ENCODE data around the gene OR5K1.

The OR5K1 gene

DNA sequence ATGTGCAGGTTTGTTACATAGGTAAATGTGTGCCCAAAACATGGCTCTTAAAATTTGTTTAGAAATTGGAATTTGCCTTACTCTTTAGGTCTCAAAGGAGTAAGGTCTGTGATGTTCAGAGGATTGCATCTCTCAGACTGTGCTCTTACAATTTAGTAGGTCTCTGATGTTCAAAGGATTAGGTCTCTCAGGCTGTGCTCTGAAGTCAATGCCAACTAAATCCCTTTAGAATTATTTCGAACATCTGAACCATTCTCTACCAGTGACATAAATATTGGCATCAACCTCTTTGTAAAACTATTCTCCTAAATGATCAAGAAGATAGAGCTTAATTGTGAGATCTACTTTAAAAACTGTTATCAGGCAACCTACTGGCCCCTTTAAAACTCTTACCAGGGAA, at the start of gene OR5K1:
TSS of gene OR5K1 (plus strand) at position 301 of the 400 bp plus-strand sequence. CDS start 6,376 bp downstream, outside the sequence.
- no peak for DNase-seq

DNA sequence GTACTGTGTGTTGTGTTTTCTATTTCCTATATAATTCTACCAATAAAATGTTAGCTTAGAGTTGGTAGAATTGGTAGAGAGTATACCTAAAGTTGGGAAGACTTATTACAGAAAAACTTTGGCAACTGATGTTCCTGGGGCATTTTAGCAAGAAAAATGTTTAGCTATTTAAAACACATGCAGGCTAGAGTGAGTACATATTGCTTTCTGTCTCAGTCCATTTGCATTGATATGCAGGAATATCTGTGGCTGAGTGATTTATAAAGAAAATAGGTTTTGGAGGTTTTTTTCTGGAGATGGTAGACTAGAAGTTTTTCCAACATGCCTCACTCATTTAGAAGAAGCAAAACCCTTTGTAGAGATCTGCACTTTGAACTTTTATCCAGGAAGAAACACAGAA, 30.4 kb upstream of the OR5K1 start:
- DNase-seq, result no peak

DNA sequence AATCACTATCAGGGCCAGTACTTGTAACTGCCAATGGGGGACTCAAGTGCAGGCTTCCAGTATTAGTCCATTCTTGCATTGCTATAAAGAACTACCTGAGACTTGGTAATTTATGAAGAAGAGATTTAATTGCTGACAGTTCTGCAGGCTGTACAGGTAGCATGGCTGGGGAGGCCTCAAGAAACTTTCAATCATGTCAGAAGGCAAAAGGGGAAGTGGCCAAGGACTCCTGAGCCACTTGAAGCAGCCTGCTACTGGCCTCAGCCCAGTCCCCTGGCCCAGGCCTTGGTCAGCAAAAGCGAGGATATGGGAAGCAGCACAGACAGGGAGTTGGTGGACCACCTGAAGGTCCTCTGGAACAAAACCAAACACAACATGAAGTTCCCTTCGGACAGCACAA, 29.2 kb upstream of the OR5K1 start:
- no peak for DNase-seq

- no peak for DNase-seq
Observed at GRCh38 chr3:98434412-98434811, 28.6 kb upstream of the OR5K1 start.

DNA sequence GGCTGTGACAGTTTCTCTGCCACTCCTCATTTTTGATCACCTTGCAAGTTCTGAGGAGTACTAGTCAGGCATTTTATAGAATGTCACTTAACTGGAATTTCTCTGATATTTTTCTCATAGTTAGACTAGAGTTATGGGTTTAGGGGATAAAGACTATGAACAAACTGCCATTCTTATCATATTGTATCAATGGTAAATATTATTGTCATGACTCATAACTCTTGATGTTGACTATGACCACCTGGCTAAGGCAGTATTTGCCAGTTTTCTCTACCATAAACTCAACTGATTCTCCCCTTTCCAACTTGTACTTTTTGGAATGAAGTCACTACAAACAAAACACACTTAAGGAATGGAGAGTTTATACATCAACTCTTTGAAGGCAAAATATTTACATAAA, 22.7 kb upstream of the OR5K1 start:
- DNase-seq, result no peak

GRCh38 chr3:98445949-98446406, 17.0 kb upstream of the OR5K1 start:
- DNase-seq, result no peak

DNA sequence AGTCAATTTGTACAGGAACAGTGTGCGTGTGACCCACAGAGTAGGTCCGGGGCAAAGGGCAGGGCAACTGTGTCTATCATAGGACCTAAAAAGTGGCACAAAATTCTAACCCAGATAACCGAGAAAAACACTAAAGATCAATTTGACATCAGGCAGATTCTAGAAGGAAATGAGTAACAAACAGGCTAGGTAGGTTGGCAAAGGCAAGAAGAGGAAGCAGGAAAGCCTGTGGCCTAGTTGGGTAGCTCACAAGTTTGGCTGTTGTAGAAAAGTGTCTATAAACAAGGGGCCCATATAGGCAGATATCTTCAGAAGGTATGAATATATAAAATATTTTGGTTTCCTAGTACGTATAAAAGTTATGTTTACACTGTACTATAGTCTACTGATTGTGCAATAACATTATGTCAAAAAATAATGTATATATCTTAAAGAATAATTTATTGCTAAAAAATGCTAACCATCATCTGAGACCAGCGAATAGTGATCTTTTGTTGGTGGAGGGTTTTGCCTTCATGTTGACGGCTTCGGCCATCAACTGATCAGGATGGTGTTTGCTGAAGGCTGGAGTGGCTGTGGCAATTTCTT, 13.3 kb upstream of the OR5K1 start:
- DNase-seq, result no peak

DNA sequence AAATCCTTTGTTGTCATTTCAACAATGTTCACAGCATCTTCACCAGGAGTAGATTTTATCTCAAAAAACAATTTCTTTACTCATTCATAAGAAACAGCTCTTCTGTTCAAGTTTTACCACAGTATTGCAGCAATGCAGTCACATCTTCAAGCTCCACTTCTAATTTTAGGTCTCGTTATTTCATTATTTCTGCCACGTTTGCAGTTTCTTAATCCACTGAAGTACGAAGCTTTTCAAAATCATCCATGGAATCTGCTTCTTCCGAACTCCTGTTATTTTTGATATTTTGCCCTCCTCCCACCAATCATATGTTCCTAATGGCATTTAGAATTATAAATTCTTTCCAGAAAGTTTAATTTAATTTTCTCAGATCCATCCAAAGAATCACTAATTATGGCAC, 12.6 kb upstream of the OR5K1 start:
- no peak for DNase-seq

GRCh38 chr3:98453827-98454226, 9.2 kb upstream of the OR5K1 start:
- DNase-seq, result no peak

DNA sequence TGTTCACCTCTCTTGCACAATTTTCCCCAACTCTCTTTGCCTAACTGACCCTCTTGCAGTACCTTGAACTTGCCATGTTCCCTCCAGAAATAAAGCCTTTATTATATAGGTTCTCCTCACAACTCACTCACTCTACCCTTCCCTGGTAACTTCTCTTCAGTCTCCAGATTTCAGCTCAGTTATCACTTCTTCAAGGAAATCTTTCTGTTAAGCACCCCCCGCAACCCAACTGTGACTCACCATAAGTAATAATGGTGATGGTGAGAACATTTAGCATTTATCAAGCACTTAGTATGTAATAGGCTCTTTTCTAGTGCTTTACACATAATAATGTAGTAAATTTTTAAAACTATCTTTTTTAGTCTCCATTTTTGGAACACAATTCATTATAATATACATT, 8.1 kb upstream of the OR5K1 start:
- DNase-seq, result no peak

DNA sequence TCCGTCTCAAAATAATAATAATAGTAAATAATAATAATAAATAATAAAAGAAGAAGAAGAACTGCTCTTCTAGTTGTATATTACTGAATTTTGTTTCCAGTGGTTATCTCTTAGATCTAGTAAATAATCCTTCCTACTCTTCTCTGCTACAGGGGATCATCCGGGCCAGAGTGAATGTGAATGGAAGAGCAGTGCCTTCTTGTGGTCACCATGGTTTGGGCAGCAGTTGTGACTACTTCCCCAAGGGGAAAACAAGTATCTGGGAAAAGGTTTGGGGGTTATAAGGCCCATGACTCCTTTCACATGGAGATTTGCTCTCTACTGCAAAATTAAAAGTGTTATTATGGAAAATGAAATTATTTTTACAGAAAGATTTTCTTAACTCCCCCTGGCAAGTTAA, 5.5 kb upstream of the OR5K1 start:
- DNase-seq, result no peak

GRCh38 chr3:98460220-98460619, 2.8 kb upstream of the OR5K1 start:
- DNase-seq, result no peak

DNA sequence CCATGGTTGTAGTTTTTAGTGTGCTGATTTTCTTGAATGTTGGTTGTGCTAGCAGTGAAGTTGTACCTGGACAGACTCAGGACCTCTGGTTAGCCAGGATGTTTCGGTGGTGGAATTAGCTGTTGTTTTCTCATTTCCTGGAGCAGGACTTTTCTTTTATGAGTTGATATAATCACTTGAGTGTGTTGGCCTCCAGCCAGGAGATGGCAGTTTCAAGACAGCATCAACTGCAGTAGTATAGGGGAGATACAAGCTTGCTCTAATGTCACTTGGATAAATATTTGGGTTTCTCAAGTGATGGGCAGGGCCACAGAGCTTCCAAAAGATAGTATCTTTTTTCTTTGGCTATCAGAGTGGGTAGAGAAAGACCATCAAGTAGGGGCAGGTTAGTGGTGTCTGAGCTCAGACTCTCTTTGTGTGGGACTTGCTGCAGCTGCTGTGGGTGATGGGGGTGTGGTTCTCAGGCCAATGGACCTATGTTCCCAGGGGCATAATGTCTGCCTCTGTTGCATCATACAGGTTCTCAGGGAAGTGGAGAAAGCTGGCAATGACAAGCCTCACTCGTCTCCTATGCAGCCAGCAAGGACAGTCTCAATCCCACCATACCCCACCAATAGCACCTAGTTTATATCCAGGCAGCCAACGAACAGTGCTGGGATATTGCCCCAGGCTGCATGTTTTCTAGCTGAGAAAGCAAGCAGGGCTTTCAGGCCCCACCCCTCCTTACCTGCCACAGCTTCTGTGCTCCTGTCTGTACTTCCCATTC, 19.9 kb downstream of the OR5K1 start:
- no peak for DNase-seq

GRCh38 chr3:98483626-98484025, 20.6 kb downstream of the OR5K1 start:
- no peak for DNase-seq

- DNase-seq, result no peak
Observed at GRCh38 chr3:98497381-98497780, 34.4 kb downstream of the OR5K1 start, which contains the start of gene OR5K2. Gene OR5K2 (plus strand): TSS chr3:98497681. CDS start chr3:98497681, 0 bp downstream.

DNA sequence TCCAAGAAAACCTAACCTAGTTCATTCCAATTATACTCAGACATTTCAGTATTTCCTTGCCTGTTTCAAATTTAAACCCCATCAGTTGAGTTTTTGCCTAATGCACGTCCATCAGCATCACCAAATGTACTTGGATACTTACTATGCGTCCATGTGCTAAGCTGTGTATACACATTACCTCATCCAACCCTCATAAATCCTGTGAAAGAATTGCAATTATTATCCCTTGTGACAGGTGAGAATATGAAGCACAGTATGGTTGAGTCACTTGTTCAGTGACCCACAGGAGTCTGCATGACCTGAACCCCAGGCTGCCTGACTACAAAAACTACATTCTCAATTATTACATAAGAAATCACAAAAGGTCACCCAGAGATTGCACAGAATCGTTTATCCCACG, 37.0 kb downstream of the OR5K1 start:
- no peak for DNase-seq

GRCh38 chr3:98501270-98501669, 38.3 kb downstream of the OR5K1 start:
- DNase-seq, result no peak

GRCh38 chr3:98501863-98502576, 39.0 kb downstream of the OR5K1 start:
- DNase-seq, result no peak

DNA sequence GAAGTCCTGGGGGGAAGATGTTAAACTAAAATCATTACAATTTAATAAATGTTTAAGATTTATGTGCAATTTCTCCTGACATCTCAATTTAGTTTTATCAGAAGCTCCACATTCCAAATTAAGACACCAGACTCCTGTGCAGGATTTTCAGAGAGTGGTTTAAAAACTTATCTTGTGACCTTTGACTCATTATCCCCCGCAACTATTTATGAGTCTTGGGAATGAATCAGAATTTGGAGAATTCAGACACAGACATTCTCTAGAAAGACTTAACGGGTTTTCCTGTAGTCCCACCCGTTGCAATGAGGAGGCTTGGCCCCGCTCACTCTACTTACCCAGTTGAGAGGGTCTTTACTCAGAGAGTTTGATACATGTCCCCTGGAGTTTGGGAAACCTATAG, 41.5 kb downstream of the OR5K1 start:
- DNase-seq, result no peak

DNA sequence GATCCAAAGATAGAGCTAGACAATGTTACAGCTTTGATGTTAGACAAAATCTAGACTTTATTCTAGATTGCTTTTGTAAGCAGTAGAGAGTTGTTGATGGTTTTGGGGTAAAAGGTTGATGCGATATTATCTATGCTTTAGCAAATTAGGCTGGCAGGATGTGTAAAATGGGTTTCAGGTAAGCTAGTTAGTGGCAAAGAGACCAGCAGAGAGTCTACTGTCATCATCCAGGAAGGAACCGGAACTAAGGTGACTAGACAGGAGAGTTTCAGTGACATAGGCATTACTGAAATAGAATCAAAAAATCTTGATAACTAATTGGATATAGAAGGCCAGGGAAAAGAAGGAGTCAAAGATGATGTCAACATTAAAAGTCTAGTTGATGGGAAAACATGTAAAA, 45.6 kb downstream of the OR5K1 start:
- DNase-seq, result no peak

- no peak for DNase-seq
Observed at GRCh38 chr3:98512576-98512975, 49.6 kb downstream of the OR5K1 start.

- DNase-seq, result no peak
Observed at GRCh38 chr3:98513091-98513511, 50.1 kb downstream of the OR5K1 start.

- DNase-seq, result no peak
Observed at GRCh38 chr3:98513736-98514135, 50.7 kb downstream of the OR5K1 start.

DNA sequence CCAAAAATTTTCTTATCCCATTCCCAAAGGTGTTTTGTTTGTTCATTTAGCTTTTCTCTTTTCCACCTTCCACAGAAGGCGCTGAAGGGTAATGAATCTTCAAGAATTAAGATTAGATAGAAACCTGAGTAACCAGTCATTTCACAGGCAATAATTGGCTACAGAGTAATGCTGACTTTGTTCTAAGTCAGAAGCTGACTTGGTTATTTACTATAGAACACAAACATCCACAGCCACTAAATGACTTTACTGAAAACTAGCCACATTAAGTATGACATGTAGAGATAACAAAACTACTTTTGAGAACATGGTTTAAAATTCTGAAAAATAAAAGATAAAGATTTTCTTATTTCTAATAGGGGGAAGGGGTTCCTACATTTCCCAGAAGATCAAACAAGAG, 51.9 kb downstream of the OR5K1 start:
- no peak for DNase-seq

Data from T1000 (cell line).